NCI-H460 (cell line): ENCODE data around the gene C14orf132. TPM values are rescaled to one million over a fixed set of nuclear protein-coding genes. Genes with fewer than 3 reads are reported as not detected.

Source experiments
- DNase-seq: peaks from one replicate; pipeline ENCODE4 v3.0.0-alpha.2; 2016; ENCODE audit warnings: low read depth; ENCODE audit errors: extremely low read depth
- total RNA-seq: library from RNA; depleted of rRNA; stranded (reverse); fragments of >200 nt; shearing (Covaris generic); gene quantifications from 2 replicates; pipeline ENCODE4 v1.2.3, GENCODE V29; 2014

C14orf132 gene
- total RNA-seq, 1 experiment from 2014 or later, result 0.22 TPM

GRCh38 chr14:96039633-96040311 lies 610 bp downstream of the C14orf132 start:
- no peak for DNase-seq

GRCh38 chr14:96040828-96041371 lies 1.7 kb downstream of the C14orf132 start:
- no peak for DNase-seq

- no peak for DNase-seq
Observed at GRCh38 chr14:96042248-96042930, 3.2 kb downstream of the C14orf132 start.

GRCh38 chr14:96046630-96047029 lies 7.5 kb downstream of the C14orf132 start:
- no peak for DNase-seq

GRCh38 chr14:96047101-96047500 lies 7.9 kb downstream of the C14orf132 start:
- no peak for DNase-seq

- no peak for DNase-seq
Observed at GRCh38 chr14:96049932-96050331, 10.8 kb downstream of the C14orf132 start.

- DNase-seq, result no peak
Observed at GRCh38 chr14:96050482-96050881, 11.3 kb downstream of the C14orf132 start.

GRCh38 chr14:96051231-96051630 lies 12.1 kb downstream of the C14orf132 start:
- DNase-seq, result no peak

- DNase-seq, result no peak
Observed at GRCh38 chr14:96051642-96052540, 12.7 kb downstream of the C14orf132 start.

- DNase-seq, result no peak
Observed at GRCh38 chr14:96052541-96053247, 13.5 kb downstream of the C14orf132 start.

GRCh38 chr14:96053248-96053599 lies 14.1 kb downstream of the C14orf132 start:
- no peak for DNase-seq

GRCh38 chr14:96053600-96054381 lies 14.6 kb downstream of the C14orf132 start:
- no peak for DNase-seq

- no peak for DNase-seq
Observed at GRCh38 chr14:96054661-96055060, 15.5 kb downstream of the C14orf132 start.

- no peak for DNase-seq
Observed at GRCh38 chr14:96055065-96055752, 16.0 kb downstream of the C14orf132 start.

GRCh38 chr14:96055753-96056508 lies 16.8 kb downstream of the C14orf132 start:
- DNase-seq, result no peak

GRCh38 chr14:96056509-96057422 lies 17.6 kb downstream of the C14orf132 start:
- DNase-seq, result no peak

GRCh38 chr14:96057738-96058137 lies 18.6 kb downstream of the C14orf132 start:
- DNase-seq, result no peak
